Measurements from ENCODE around the gene RIMBP2. TPM values are rescaled to one million over a fixed set of nuclear protein-coding genes. Genes with fewer than 3 reads are reported as not detected.

Gene RIMBP2
- total and polyA plus RNA-seq, 11 donors, result 2.1 TPM; not detected in 10

DNA sequence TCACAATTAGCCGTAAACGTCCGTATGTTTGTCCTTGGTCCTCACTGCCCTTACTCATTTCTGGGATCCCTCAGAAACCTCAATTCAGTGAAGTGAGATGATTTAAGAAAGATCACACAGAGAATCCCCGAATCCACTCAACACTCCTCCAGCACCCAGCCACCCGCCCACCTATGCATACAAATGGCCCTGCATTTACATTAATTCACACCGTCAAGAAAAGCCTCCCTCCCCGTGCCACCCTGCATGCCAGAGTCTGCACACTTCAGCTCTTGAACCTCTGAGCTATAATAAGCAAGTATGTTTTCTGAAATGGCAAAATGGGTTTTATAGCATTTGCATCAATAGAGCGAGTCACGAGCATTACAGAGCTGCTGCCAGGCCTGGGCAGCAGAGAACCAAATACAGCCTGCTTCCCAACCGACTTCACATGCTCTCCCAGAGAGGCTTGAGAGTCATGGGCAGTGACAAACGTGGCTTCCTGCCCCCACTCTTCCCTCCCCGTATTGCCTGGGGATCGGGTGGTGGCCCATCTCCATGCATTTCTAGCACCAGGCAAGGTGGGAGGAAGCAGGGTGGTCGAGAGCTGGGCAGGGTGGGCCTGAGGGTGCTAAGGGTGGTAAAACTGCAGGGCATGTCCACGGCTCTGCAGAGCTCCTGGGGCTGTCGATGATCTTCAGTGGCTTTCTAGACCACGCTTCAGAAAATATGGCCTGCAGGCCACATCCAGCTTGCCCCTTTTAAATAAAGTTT is 177.6 kb downstream of the RIMBP2 start:
- no peak for DNase-seq
- Histone ChIP-seq H3K4me3 (no peak overlapping the region), H3K36me3 (no peaks in the 10 kb centered on the region), H3K27ac (no peak overlapping the region), H3K9me3 (peaks cover 0 to 13% (median 0%) of the 10 kb centered on the region in 12 donors), H3K4me1 (no peaks in the 10 kb centered on the region), H3K27me3 (peaks cover 0 to 4% (median 0%) of the 10 kb centered on the region in 9 donors)
- 57 to 62% (median 58%) methylated on average over 17 of the region's 17 CpGs for whole genome bisulfite sequencing, 4 donors
- ATAC-seq, result no peak
- TF ChIP-seq, protein P1, sequence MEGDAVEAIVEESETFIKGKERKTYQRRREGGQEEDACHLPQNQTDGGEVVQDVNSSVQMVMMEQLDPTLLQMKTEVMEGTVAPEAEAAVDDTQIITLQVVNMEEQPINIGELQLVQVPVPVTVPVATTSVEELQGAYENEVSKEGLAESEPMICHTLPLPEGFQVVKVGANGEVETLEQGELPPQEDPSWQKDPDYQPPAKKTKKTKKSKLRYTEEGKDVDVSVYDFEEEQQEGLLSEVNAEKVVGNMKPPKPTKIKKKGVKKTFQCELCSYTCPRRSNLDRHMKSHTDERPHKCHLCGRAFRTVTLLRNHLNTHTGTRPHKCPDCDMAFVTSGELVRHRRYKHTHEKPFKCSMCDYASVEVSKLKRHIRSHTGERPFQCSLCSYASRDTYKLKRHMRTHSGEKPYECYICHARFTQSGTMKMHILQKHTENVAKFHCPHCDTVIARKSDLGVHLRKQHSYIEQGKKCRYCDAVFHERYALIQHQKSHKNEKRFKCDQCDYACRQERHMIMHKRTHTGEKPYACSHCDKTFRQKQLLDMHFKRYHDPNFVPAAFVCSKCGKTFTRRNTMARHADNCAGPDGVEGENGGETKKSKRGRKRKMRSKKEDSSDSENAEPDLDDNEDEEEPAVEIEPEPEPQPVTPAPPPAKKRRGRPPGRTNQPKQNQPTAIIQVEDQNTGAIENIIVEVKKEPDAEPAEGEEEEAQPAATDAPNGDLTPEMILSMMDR (IDR thresholded peaks at IDR 0.05), result no peak
- no peak for TF ChIP-seq POLR2A (IDR thresholded peaks at IDR 0.05)
- intact Hi-C loops (cut with DNase I), result no loop called here

DNA sequence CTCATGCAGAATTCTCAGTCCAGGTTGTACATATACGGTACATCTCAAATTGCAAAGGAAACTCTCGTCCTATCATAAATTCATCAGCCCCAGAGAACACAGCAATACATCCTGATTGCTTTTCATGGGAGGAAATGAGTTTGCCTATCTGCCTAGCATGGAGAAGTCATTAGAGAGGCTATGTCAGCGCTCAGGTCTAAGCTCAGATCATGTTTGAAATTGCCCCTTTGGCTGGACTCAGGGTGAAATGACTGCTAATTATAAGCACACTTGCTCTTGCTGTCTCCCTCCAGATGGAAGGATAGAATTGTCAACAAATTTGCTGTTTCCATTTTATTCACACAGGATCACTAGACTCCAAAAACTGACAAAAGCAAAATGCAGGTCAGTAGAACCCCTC is 178.4 kb downstream of the RIMBP2 start:
- H3K4me3 ChIP-seq, result no peak overlapping the region
- peaks cover 0 to 13% (median 0%) of the 10 kb centered on the region in 12 donors for H3K9me3 ChIP-seq
- H3K36me3 ChIP-seq, result no peaks in the 10 kb centered on the region
- DNase-seq (no peak), ATAC-seq (no peak)
- H3K27ac ChIP-seq, result no peak overlapping the region
- intact Hi-C loops (cut with DNase I), result no loop called here
- TF ChIP-seq, protein P1 (IDR thresholded peaks at IDR 0.05), result no peak
- TF ChIP-seq POLR2A (IDR thresholded peaks at IDR 0.05), result no peak
- no peaks in the 10 kb centered on the region for H3K4me1 ChIP-seq
- peaks cover 0 to 4% (median 0%) of the 10 kb centered on the region in 9 donors for H3K27me3 ChIP-seq
- WGBS, 4 donors, result 63 to 70% (median 65%) methylated on average over 3 of the region's 3 CpGs

DNA sequence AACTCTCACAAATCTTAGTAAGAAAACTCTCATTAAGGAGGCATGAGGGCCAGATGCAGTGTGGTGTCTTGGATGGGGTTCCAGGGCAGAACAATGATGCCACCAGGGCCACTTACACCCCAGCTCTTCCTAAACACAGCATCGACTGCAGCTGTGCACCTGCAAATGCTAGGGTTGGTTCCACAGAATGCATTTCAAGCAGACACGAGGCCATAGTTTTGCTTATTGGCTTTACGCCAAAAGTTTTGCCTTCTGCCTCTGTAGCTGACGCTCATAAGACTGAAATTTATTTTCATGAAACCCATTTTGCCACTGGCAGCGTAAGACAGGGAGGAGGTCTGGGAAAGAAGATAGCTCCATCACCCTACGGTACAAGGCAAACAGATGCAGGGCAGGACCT is 179.0 kb downstream of the RIMBP2 start:
- Histone ChIP-seq H3K27me3 (peaks cover 0 to 4% (median 0%) of the 10 kb centered on the region in 9 donors), H3K9me3 (peaks cover 0 to 12% (median 0%) of the 10 kb centered on the region in 12 donors), H3K4me1 (no peaks in the 10 kb centered on the region), H3K4me3 (no peak overlapping the region), H3K36me3 (no peaks in the 10 kb centered on the region), H3K27ac (no peak overlapping the region)
- TF ChIP-seq POLR2A (IDR thresholded peaks at IDR 0.05), result no peak
- TF ChIP-seq, protein P1 (IDR thresholded peaks at IDR 0.05), result no peak
- intact Hi-C loops (cut with DNase I), result no loop called here
- DNase-seq (no peak), ATAC-seq (no peak)
- WGBS, 4 donors, result 65 to 83% (median 79%) methylated on average over 6 of the region's 6 CpGs

DNA sequence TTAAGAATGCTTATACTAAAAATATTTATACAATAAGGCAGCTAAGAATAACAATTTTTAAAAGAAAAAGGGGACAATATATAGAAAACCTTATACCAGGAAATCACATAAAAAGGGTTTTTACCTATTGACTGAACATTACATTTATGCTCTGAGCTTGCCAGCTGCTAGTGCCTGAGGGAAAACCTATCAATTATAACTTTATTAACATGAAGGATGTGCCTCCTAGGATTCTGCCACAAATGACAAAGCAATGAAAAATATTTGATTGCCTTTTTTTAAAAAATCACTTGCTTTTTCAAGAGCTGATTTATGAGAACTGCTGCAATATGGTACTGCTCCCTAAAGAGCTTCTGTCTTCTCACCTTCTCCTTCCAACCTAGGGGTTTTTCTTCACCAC is 185.7 kb downstream of the RIMBP2 start:
- H3K4me3 ChIP-seq, result no peak overlapping the region
- ATAC-seq (no peak), DNase-seq (no peak)
- TF ChIP-seq, protein P1 (IDR thresholded peaks at IDR 0.05), result no peak
- TF ChIP-seq POLR2A (IDR thresholded peaks at IDR 0.05), result no peak
- H3K36me3 ChIP-seq, result no peaks in the 10 kb centered on the region
- intact Hi-C loops (cut with DNase I), result no loop called here
- no peaks in the 10 kb centered on the region for H3K9me3 ChIP-seq
- H3K4me1 ChIP-seq, result no peaks in the 10 kb centered on the region
- H3K27me3 ChIP-seq, result peaks cover 0 to 13% (median 0%) of the 10 kb centered on the region in 9 donors
- no peak overlapping the region for H3K27ac ChIP-seq
